NCI-H2171 (cell line): ENCODE measurements around the gene CRYGB.

Experiments
- DNase-seq: peaks from one replicate; lab custom pipeline; 2025; lab: John Stamatoyannopoulos, UW

CRYGB gene, protein sequence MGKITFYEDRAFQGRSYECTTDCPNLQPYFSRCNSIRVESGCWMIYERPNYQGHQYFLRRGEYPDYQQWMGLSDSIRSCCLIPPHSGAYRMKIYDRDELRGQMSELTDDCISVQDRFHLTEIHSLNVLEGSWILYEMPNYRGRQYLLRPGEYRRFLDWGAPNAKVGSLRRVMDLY

DNA sequence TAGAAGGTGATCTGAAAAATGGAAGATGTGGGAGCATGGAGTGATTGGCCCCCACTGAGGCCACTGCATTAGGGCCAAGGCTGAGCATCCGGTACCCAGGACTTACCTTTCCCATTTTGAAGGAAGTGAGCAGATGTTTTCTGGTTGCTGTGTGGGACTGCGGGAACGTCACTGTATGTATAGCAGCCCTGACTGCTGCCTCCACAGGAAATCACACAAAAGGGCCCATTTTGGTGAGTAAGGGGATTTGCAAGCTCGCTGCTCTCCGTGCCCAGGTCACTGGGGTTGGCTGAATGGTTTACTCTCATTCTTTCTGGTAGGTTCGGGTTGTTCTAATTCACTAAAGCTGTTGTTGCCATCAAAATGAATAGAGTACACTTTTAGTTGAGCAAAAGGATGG is at the start of gene CRYGB:
TSS of gene CRYGB (minus strand) at position 153 of the 400 bp plus-strand sequence. CDS start at position 115, 38 bp downstream.
- no peak for DNase-seq

DNA sequence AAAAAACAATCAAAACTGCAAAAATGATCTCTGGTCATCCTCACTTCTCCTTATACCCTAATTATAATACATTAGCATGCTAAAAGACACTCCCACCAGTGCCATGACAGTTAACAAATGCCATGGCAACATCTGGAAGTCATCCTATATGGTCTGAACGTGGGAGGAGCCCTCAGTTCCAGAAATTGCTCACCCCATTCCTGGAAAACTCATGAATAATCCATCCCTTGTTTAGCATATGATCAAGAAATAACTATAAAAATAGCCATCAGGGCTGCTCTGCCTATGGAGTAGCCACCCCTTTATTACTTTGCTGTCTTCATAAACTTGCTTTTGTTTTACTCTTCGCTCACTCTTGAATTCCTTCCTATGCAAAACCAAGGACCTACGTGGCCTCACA is 49.6 kb upstream of the CRYGB start:
- no peak for DNase-seq

DNA sequence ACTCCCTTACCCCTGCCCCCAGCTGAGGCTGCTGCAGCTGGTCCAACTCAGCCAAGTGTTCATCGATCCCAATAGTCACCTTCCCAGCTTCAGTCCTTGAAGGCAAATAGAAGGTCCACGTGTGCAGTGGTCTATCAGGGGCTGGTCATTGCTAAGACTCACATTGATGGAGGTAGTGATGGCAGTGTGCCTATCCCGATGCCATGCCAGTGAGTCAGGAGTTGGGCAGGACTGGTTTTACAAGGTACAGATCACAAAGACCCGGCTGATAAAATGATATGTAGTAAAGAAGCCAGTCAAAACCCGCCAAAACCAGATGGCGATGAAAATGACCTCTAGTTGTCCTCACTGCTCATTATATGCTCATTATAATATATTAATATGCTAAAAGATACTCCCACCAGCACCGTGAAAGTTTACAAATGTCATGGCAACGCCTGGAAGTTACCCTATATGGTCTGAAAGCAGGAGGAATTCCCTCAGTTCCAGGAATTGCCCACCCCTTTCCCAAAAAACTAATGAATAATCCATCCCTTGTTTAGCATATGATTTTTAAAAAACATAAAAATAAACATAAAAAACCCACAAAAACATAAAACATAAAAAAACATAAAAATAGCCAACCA is 46.8 kb upstream of the CRYGB start:
- no peak for DNase-seq

DNA sequence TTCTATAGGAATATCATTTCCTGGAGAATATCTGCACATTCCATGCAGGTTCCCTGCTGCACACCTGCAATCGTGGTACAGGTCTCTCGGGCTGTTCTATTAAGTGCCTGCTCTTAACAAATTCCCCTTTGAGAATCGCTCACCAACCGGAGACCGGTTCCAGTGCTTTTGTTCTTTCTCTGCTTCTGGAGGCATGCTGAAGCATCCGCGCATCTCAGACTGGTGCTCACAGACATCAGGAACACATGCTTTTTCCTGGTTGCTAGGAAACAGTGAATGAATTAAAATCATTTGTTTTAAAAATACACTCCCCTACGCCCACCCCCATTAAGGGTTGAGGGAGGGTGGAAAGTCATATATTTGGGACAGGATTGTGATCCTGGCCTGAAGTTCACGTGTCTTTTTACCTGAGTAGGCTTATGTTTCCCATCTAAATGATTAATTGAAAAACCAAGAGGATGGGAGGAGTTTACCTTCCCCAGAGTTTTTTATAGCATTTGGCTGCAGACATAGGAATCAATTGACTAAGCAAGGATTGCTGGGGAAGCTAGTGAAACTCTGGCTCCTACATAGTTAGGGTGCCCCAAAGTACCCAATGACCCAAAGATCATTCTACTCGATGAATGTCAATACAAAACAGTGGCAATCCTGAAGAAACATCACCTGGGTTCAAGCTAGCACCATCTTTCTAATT is 44.0 kb upstream of the CRYGB start, which contains the start of gene C2orf80:
TSS of gene C2orf80 (minus strand) at position 221 of the 694 bp plus-strand sequence. CDS start 3,044 bp downstream, outside the sequence.
- DNase-seq: no peak

DNA sequence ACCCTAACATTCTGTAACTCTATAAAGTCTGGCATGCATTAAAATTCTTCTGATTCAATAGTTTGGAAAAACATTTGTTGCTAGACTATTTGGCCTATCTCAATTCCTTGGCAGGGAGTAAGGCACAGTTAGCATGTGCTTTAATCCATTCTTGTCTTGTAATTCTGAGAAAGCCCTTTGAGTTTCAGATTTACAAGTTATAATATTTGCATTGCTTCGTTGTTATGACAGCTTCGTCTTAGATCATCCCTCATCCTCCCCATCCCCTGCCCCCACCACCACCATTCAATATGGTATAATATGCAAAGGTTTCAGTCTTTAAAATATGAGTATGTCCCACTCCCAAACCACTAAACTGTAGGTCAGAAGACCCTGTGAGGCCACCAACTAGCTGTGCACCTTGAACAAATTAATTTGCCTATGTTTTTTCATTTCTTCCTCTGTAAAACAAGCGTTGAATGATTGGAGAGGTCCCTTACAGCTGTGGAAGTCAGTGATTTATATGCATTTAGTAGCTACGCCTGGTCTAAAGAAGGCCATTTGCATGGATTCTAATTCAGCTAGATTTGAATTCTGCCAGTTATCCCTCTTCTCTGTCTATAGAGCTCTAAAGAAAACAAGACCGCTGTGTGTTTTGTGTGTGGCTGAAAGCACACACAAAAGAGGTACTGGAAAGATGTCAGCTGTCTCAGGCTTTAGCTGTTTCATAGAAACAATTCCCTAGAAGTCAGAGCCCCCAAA is 43.3 kb upstream of the CRYGB start:
- no peak for DNase-seq

DNA sequence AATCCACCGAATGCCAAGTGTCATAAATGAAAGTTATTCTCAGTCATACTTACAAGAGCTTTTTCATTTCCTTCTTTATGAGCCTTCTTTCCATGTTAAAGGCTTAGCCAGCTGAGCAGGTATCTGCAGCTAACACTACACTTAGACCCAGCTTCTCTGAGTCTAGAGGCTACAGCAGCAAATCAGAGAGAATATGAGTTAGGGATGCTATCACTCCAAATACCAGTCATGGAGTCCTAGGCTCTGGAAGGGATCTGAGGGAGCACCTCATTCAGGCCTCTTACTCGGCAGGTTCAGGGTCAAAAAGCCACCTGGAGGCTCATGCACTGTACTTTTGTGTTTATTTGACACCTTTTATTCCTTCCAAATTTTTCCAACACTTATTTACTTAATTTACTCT is 40.9 kb upstream of the CRYGB start:
- no peak for DNase-seq

DNA sequence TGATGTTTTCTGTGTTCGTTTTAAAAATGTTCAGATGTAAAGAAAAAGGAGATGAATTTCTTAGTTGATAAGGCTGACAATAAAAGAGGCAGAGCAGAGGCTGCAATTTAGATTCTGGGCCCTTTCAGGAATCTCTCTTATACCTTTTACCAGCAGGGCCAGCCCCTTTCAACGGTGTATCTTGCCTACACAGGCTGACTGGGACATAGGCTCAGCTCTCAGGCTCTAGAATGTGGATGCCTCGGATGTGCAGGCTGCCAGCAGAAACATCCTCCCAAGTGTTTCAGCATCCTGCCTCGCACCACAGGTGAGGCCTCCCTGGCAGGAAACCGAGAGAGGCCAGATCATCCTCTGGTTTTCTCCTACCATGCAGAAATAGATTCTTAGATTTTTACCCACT is 40.5 kb upstream of the CRYGB start:
- no peak for DNase-seq

DNA sequence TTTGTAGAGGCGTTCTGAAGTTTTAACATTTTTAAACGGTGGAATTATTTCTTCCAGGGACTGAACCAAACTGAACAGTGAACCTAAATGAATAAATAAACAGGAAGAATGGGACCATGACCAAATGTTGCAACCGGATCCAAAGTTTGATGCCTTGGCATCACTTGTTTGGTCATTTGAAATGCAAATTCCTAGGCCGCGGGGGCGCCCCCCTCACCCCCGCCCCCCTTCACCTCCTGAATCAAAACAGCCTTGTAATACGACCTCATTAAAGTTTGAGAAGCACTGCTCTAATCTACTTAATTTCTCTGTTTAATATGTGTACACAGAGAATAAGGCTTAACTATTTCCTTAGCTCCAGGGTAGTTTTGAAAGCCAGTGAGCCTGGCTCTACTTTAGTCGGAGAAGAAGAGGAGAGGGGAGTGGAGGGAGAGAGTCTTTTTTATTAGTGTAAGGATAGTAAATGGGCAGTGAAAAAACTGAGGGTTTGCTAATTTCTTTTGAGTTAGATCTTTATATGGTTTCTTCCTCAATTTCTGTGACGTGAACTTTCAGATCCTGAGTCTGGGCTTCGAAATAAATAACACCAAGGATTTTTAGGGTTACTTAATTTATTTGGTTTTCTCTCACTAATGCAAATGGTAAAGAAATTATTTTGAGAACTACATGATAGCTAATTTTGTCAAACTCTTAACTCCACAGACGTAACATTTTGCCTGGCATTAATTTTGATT is 38.2 kb upstream of the CRYGB start:
- DNase-seq: no peak

DNA sequence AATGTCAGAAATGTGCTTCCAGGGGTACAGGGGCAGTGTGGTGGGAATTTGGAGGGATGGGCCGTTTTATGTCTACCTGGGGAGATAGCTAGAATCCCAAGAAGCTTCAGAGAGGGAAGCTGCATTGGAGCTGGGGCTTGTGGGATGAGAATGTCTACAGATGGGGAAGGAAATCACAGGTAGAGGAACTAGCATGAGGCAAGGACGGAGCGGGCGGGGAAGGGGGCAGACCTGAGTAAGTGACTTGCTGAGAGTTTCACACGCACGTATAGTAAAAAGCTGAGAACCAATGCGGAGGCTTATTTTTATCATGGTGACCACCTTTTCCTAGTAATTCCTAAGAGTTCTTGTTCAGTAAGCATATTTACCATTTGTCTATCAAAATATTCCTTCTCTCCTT is 37.6 kb upstream of the CRYGB start:
- DNase-seq: no peak

DNA sequence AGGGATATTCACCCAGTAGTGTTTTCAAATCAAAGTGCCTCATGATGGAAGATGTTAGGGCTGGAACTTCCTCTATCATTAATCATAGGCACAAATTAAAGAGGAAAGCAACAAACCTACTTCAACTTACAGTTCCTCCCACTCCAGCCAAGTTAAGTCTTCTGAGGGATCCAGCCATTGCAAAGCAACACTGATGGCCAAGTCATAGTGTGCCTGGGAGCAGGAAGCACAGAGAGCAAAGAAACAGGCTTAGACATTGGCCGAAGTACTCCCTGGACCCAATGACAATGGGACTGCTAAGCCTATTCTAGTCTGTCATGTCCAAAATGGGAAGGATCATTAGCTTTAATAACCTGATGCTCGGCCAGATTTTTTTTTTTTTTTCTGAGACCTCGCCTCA is 36.9 kb upstream of the CRYGB start:
- DNase-seq: no peak

DNA sequence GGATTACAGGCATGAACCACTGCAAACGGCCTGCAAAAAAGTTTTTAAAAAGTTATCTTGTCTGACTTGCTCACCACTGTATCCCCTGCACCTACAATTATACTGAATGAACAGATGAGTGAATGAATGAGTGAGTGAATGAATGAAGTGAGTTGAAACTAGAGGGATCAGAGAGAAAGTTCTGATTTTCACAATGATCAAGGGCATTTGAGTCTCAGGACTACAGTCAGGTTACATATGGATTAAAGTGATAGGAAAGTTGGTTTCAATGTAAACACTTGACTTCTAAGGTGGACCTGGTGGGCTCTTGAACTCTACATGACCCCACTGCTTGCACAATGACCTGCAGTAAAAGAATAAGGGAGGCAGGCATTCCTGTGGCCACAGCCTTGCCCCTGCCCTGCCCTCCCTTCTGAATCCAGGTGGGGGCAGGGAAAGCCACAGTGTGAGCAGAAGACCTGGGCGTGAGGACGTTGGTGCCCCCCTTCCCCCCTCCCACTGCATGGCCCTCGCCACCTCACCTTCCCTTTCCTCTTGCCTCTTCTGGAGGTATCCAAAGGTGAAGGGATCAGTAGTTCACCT is 33.2 kb upstream of the CRYGB start:
- DNase-seq: no peak

DNA sequence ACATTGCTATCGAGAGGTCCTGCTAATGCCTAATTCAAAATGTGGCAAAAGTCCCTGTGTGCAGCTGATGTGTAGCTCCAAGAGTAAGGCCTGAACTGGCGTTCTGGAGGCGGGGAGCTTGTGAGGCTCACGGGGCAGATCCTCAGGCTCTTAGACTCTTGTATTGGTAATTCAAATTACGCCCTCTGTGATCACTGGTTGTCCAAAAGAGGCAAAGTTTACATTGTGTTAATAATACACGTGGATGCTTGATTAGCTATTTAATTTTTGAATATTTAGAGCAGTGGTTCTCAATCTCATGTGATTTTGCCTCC is 29.8 kb upstream of the CRYGB start:
- no peak for DNase-seq

DNA sequence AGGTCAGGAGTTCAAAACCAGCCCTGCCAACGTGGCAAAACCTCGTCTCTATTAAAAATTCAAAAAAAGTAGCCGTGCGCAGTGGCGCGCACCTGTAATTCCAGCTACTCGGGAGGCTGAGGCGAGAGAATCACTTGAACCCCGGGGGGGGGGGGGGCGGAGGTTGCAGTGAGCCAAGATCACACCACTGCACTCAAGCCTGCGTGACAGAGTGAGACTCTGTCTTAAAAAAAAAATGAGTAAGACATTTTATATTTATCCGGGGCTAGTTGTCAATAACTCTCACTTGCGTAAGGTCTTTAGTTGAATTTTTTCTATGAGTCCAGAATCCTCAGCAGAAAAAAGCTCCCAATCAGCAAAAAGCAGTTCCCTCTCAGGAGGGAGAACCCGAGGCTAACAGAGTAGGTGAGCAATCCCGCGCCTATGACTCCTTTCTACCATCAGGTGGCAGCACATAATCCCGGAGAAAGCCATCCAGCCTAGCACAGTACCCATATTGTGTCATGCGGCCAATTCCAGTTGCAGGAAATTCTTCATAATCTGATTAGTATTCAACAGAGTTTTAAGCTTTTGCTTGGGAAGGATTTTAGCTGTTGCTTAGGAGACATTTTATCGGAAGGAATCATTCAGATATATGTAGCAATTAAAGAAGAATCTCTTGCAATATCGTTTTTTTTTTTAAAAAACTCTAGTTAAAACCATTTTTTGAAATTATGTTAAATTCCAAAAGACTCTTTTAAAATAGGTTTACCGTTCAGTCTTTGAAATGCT is 29.3 kb upstream of the CRYGB start:
- peak; percentile 66 for DNase-seq

DNA sequence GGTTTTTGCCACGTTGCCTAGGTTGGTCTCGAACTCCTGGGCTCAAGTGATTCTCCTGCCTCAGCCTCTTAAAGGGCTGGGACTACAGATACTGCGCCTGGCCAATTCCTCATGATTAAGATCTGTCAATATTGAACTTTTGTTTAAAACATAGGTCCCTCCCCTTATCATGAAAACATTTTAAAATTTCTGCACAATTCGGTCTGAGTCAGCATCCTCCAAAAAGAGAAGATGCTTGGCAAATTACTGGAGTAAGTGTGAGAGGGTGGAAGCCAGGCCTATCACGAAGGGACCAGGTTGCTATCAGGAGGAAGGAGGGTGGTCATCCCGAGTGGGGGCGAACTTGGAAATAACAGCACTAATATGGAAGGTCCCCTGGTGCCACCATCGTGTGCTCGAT is 28.2 kb upstream of the CRYGB start:
- DNase-seq: no peak

DNA sequence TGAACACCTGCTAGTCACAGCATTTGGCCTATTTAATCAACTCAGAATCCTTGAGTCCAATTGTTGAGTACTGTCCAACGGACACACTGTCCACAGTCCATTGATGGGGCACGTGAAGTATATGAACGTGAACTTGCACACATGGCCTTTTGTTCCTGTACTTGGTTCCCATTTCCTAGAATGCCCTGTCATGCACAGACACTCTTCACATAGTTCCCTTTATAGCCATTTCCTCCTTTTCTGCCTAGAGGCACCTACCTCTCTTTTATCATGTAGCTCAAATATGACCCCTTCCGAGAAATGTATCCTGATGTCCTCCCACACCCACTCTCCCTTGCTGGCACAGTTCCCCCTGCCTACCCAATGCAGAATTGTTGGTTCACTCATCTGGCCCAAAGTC is 26.2 kb upstream of the CRYGB start:
- DNase-seq: no peak

DNA sequence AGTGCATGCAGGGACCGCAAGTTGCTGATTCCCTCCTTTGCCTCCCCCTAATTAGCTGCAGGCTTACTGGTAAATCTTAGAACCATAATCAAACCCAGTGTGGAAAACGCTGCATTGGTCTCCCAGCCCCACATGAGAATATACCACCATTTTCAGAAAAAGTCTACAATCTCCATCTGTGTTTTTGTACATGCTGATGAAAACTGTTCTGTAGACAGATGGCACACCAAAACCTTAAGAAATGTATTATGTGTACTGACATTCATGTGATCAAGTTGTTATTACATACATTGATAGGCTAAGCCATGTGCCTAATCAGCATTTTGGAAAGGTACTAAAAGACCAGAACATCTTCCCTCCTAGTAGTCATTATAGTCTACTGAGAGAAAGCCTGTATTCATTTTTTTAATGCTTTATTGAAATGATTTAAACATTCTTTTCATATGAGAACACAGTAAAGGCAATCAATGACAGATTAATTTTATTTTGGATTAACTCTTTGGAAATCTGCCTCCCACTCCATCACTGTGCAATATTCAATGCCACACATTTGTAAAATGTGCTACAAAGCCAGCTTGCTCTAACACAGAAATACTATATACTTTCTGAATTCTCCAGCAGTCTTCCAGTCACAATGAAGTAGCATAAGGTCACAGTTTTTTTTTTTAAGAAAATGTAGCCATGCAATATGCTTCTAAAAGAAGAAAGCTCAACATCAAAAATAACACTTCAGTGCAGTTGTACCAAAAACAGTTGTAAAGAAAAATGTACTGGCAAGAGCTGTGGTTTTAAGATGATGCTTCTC is 19.2 kb upstream of the CRYGB start:
- no peak for DNase-seq

DNA sequence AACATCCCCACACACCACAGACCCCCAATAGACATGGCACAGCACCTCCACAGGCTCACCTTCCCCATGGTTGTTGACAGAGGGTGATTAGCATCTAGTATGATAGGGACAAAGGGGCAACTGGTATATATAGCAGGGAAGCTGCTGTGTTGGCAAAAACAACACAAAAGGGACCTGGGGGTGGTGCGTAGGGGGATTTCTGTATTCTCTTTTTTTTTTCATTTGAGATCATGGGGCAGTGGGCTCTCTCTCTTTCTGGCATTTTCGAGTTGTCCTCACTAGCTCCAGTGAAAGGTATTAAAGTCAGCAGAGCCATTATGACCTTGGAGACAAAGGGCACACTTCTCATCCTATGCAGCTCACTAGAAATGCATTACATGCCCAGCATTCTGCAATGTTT is 17.5 kb upstream of the CRYGB start, which contains the start of gene CRYGA:
TSS of gene CRYGA (minus strand) at position 101 of the 400 bp plus-strand sequence. CDS start at position 68, 33 bp downstream.
- no peak for DNase-seq

DNA sequence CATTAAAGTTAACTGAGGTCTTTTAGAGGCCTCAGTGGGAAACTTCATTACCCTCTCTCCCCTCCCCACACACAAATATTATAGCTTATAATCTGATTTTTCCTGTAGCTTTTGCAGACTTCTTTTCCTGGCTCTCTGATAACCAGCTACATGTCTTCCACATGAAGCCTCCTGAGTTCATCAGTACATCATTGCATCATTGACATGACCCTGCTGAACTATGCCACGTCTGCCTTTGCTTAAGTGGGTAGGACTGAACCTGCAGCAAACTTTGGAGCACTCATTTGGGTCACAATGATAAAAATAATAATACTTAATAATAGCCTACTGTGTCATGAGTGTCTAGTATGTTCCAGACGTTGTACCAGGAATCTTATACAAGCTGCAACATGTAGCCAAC is 10.5 kb upstream of the CRYGB start:
- no peak for DNase-seq

DNA sequence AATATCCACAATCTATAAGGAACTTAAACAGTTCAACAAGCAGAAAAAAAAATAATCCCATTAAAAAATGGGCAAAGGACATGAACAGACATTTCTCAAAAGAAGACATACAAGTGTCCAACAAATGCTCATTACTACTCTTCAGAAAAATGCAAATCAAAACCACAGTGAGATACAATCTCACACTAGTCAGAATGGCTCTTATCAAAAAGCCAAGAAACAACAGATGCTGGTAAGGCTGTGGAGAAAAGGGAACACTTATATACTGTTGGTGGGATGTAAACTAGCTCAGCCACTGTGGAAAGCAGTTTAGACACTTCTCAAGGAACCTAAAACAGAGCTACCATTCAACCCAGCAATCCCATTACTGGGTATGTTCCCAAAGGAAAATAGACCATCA is 7.2 kb upstream of the CRYGB start:
- no peak for DNase-seq

DNA sequence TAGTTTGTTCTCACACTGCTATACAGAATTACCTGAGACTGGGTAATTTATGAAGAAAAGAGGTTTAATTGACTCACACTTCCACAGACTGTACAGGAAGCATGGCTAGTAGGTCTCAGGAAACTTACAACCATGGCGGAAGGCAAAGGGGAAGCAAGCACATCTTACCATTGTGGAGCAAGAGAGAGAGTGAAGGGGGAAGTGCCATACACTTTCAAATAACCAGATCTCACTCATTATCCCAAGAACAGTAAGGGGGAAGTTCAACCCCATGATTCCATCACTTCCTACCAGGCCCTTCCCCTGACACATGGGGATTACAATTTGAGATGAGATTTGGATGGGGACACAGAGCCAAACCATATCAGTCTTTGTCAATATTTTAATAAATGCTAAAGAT is 5.0 kb upstream of the CRYGB start:
- no peak for DNase-seq
